SU-DHL-6 (cell line): ENCODE results near the gene KAT6B.

Experiments
- EZH2phosphoT487 ChIP-seq: fragments of 200-600 bp; sonication (generic), shearing (Covaris generic); conservative IDR thresholded peaks from 2 replicates; pipeline ENCODE4 v1.6.1; 2018; ENCODE audit warnings: mild to moderate bottlenecking, antibody characterized with exemption, low read length, moderate library complexity, mixed read lengths
- TF ChIP-seq, protein P1 (sequence below): fragments of 200-600 bp; sonication (generic); IDR thresholded peaks from one replicate; pipeline ENCODE4 v1.5.1; 2017; ENCODE audit warnings: antibody characterized with exemption, mild to moderate bottlenecking, low read length, moderate library complexity; ENCODE audit not compliant: insufficient read depth, poor library complexity, severe bottlenecking

DNA sequence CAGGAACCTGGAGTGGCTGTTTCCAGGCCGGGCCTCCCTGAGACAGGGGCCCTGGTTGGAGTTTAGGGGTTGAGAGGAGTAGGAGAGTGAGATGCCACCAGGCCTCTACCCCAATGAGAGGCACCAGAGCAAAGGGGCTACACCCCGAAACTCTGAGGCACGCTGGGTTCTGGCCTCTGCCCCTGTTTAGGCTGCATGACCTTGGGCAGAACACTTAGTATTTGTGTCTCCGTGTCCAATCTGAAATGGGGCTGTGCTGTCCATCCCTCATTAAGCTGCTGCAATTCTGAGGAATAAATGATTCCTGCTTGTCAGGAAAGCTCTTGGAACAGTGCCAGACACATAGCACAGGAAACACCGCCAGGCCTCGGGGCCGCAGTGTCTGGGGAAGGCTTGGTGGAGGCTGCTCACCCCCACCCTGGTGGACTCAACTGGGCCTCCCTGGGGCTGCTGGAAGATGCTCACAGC is 244.6 kb downstream of the KAT6B start:
- TF ChIP-seq, protein P1, sequence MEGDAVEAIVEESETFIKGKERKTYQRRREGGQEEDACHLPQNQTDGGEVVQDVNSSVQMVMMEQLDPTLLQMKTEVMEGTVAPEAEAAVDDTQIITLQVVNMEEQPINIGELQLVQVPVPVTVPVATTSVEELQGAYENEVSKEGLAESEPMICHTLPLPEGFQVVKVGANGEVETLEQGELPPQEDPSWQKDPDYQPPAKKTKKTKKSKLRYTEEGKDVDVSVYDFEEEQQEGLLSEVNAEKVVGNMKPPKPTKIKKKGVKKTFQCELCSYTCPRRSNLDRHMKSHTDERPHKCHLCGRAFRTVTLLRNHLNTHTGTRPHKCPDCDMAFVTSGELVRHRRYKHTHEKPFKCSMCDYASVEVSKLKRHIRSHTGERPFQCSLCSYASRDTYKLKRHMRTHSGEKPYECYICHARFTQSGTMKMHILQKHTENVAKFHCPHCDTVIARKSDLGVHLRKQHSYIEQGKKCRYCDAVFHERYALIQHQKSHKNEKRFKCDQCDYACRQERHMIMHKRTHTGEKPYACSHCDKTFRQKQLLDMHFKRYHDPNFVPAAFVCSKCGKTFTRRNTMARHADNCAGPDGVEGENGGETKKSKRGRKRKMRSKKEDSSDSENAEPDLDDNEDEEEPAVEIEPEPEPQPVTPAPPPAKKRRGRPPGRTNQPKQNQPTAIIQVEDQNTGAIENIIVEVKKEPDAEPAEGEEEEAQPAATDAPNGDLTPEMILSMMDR = no peak
- no peak for TF ChIP-seq EZH2phosphoT487
